ENCODE measurements around the gene ANK2.

Gene ANK2

GRCh38 chr4:113094331-113094730 lies 44.9 kb downstream of the ANK2 start:
- no peak for ATAC-seq (ENCODE audit: insufficient read depth, low read depth)
- Histone ChIP-seq H3K9me3 (ENCODE audit: insufficient read depth, low read length, severe bottlenecking) (no peaks in the 10 kb centered on the region), H2AFZ (ENCODE audit: low read depth, low read length) (no peak overlapping the region), H3K27me3 (ENCODE audit: insufficient read depth, low read length, poor library complexity) (no peaks in the 10 kb centered on the region), H3K9ac (ENCODE audit: low read depth, low read length) (no peak overlapping the region), H4K20me1 (ENCODE audit: insufficient read depth, low read length) (no peaks in the 10 kb centered on the region), H3K4me2 (ENCODE audit: insufficient read depth, low read length) (no peak overlapping the region), H3K4me3 (ENCODE audit: low read depth in 1 of 2, low read length in 2 of 2) (no peak overlapping the region), H3K79me2 (ENCODE audit: insufficient read depth, low read length) (no peaks in the 10 kb centered on the region), H3K4me1 (ENCODE audit: insufficient read depth, low read length) (no peaks in the 10 kb centered on the region), H3K36me3 (ENCODE audit: insufficient read depth, low read length) (no peaks in the 10 kb centered on the region), H3K27ac (ENCODE audit: low read length) (no peak overlapping the region)
- no peak for TF ChIP-seq CTCF (IDR thresholded peaks at IDR 0.05; ENCODE audit: borderline replicate concordance, extremely low read depth, low read length, poor library complexity, severe bottlenecking)
- TF ChIP-seq EZH2 (IDR thresholded peaks at IDR 0.05; ENCODE audit: borderline replicate concordance, low read depth, low read length, severe bottlenecking): no peak
- no peak for DNase-seq

GRCh38 chr4:113094802-113095201 lies 45.3 kb downstream of the ANK2 start:
- Histone ChIP-seq H3K9me3 (ENCODE audit: insufficient read depth, low read length, severe bottlenecking) (no peaks in the 10 kb centered on the region), H2AFZ (ENCODE audit: low read depth, low read length) (no peak overlapping the region), H3K36me3 (ENCODE audit: insufficient read depth, low read length) (no peaks in the 10 kb centered on the region), H3K9ac (ENCODE audit: low read depth, low read length) (no peak overlapping the region), H3K27me3 (ENCODE audit: insufficient read depth, low read length, poor library complexity) (no peaks in the 10 kb centered on the region), H3K4me2 (ENCODE audit: insufficient read depth, low read length) (no peak overlapping the region), H4K20me1 (ENCODE audit: insufficient read depth, low read length) (no peaks in the 10 kb centered on the region), H3K4me3 (ENCODE audit: low read depth in 1 of 2, low read length in 2 of 2) (no peak overlapping the region), H3K79me2 (ENCODE audit: insufficient read depth, low read length) (no peaks in the 10 kb centered on the region), H3K27ac (ENCODE audit: low read length) (no peak overlapping the region), H3K4me1 (ENCODE audit: insufficient read depth, low read length) (no peaks in the 10 kb centered on the region)
- DNase-seq (no peak), ATAC-seq (ENCODE audit: insufficient read depth, low read depth) (no peak; the same call in 2 of the 3 replicates)
- peak; percentile 59 for TF ChIP-seq CTCF (IDR thresholded peaks at IDR 0.05; ENCODE audit: borderline replicate concordance, extremely low read depth, low read length, poor library complexity, severe bottlenecking)
- no peak for TF ChIP-seq EZH2 (IDR thresholded peaks at IDR 0.05; ENCODE audit: borderline replicate concordance, low read depth, low read length, severe bottlenecking)

- DNase-seq (no peak), ATAC-seq (ENCODE audit: insufficient read depth, low read depth) (no peak)
- H3K79me2 ChIP-seq (ENCODE audit: insufficient read depth, low read length): no peaks in the 10 kb centered on the region
These were observed 52.2 kb downstream of the ANK2 start for GRCh38 chr4:113101669-113102068.

More at GRCh38 chr4:113101669-113102068, 52.2 kb downstream of the ANK2 start:
- H3K4me3 ChIP-seq (ENCODE audit: low read depth in 1 of 2, low read length in 2 of 2): no peak overlapping the region
- no peaks in the 10 kb centered on the region for H3K4me1 ChIP-seq (ENCODE audit: insufficient read depth, low read length)
- no peaks in the 10 kb centered on the region for H3K36me3 ChIP-seq (ENCODE audit: insufficient read depth, low read length)
- H3K27ac ChIP-seq (ENCODE audit: low read length): no peak overlapping the region
- no peak for TF ChIP-seq CTCF (IDR thresholded peaks at IDR 0.05; ENCODE audit: borderline replicate concordance, extremely low read depth, low read length, poor library complexity, severe bottlenecking)
- TF ChIP-seq EZH2 (IDR thresholded peaks at IDR 0.05; ENCODE audit: borderline replicate concordance, low read depth, low read length, severe bottlenecking): no peak
- H3K9me3 ChIP-seq (ENCODE audit: insufficient read depth, low read length, severe bottlenecking): no peaks in the 10 kb centered on the region
- H4K20me1 ChIP-seq (ENCODE audit: insufficient read depth, low read length): no peaks in the 10 kb centered on the region
- no peak overlapping the region for H3K4me2 ChIP-seq (ENCODE audit: insufficient read depth, low read length)
- peaks cover 8% of the 10 kb centered on the region for H3K27me3 ChIP-seq (ENCODE audit: insufficient read depth, low read length, poor library complexity)
- no peak overlapping the region for H3K9ac ChIP-seq (ENCODE audit: low read depth, low read length)
- no peak overlapping the region for H2AFZ ChIP-seq (ENCODE audit: low read depth, low read length)
